K562 (cell line): ENCODE data around the gene OARD1. TPM values are rescaled to one million over a fixed set of nuclear protein-coding genes. Genes with fewer than 3 reads are reported as not detected.

Experiments used
- CBX5 ChIP-seq: IDR thresholded peaks from 2 replicates; pipeline ENCODE4 v1.6.1; 2014; ENCODE audit warnings: low read depth, borderline replicate concordance
- KLF13 ChIP-seq: fragments of 450-650 bp; IDR thresholded peaks from 2 replicates; pipeline ENCODE4 v1.6.1; 2016; ENCODE audit warnings: missing genetic modification characterization, low read depth, mild to moderate bottlenecking, missing compliant biosample characterization, moderate library complexity, borderline replicate concordance
- SMAD4 ChIP-seq: fragments of 250-450 bp; sonication (Bioruptor Pico); conservative IDR thresholded peaks from 2 replicates; pipeline ENCODE4 v1.8.0; 2021; ENCODE audit warnings: inconsistent platforms, mild to moderate bottlenecking, moderate library complexity
- SNIP1 ChIP-seq: fragments of 450-650 bp; IDR thresholded peaks from 2 replicates; pipeline ENCODE4 v1.7.1; 2017; ENCODE audit warnings: low read depth, mild to moderate bottlenecking
- ZNF274 ChIP-seq: IDR thresholded peaks from 2 replicates; pipeline ENCODE4 v1.6.1; 2011; ENCODE audit warnings: low read depth, mild to moderate bottlenecking, low read length, moderate library complexity, borderline replicate concordance
- polyA plus RNA-seq, 8 experiments: library from polyadenylated mRNA; depleted of rRNA in 4 of 8; stranded (reverse) in 5 of 8; unstranded in 3 of 8; fragments of >200 nt; fragmentation: Nextera tagmentation in 2 of 8; fragmentation: Illumina TruSeq in 1 of 8; extraction: Ambion mirVana in 2 of 8; extraction: Trizol in 1 of 8; gene quantifications; 2 replicates each; pipeline versions ENCODE4 v1.2.1 to v1.2.3, GENCODE V29; 2011 to 2014; ENCODE audit warnings: inconsistent platforms in 1 of 8, missing spikeins in 1 of 8
- total RNA-seq, 7 experiments: library from RNA; depleted of rRNA in 6 of 7; stranded (reverse); fragments of >200 nt in 6 of 7; fragmentation: Illumina TruSeq in 2 of 7; extraction: Trizol in 2 of 7; gene quantifications; 2 replicates each; pipeline versions ENCODE4 v1.2.1 to v1.2.3, GENCODE V29; 2011 to 2021; ENCODE audit warnings: low replicate concordance in 1 of 7
- TF ChIP-seq, protein P1 (sequence below), 2 experiments: fragments of 450-650 bp; formaldehyde crosslinking in 1 of 2; IDR thresholded peaks; 2 replicates each; pipeline versions ENCODE4 v1.4.0 to v1.6.1; 2014 to 2020; ENCODE audit warnings: mild to moderate bottlenecking in 2 of 2, borderline replicate concordance in 1 of 2, low read depth in 1 of 2
- TF ChIP-seq, protein P2 (sequence below): fragments of 450-650 bp; IDR thresholded peaks from 2 replicates; pipeline ENCODE4 v1.6.1; 2018; ENCODE audit not compliant: partially characterized antibody
- TF ChIP-seq, protein P3 (sequence below): sonication (generic); formaldehyde crosslinking; IDR thresholded peaks from 2 replicates; pipeline ENCODE4 v1.8.1; 2023; ENCODE audit warnings: missing genetic modification reagents, mild to moderate bottlenecking, borderline replicate concordance

The OARD1 gene
- total and polyA plus RNA-seq, 9 of the 15 experiments (the other 6 are each of a cell fraction or from before 2014, with no cell fraction given): 43.4 to 88.3 (median 61.1) TPM

DNA sequence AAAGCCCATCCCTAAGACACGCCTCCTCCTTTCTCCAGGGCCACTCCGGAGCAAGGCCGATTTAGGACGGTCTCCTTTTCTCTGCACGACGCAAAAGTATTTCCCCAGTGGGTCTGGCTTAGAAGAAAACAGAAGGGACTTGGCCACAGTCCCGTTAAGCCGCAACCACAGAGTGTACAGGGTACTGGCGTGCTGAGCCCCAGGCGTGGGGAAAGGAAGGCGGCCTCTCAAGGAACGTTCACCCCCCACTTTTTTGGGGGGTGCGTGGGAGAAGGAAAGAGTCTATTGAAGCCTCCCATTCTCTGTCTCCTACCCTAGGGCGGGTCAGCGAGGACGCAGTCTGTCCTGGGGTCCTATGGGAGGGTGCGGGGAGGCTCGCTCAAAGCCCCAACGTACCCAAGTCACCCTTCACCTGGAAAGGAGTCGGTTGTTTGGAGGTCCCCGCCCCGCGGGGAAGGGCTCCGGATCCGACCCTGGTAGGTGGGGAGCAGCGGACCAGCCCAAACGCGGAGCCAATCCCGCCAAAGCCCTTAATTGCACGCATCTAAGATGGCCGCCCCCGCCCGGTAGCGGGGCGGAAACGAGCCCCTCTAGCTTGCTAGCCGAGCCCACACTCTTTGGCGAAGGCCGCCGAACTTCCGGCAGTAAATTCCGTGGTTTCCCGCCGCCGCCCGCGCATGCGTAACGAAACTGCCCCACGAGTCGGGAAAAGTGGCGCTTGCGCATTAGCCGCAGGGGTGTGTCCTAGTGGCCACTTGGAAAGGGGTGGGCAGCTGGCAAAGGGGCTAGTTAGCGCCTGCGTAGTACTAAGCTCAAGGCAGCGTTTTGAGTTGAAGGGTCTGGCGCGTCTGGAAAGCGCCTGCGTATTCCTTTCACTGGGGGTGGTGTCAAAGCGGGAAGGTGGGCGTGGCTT lies at the start of gene OARD1 (continued):
- TF ChIP-seq, protein P1, sequence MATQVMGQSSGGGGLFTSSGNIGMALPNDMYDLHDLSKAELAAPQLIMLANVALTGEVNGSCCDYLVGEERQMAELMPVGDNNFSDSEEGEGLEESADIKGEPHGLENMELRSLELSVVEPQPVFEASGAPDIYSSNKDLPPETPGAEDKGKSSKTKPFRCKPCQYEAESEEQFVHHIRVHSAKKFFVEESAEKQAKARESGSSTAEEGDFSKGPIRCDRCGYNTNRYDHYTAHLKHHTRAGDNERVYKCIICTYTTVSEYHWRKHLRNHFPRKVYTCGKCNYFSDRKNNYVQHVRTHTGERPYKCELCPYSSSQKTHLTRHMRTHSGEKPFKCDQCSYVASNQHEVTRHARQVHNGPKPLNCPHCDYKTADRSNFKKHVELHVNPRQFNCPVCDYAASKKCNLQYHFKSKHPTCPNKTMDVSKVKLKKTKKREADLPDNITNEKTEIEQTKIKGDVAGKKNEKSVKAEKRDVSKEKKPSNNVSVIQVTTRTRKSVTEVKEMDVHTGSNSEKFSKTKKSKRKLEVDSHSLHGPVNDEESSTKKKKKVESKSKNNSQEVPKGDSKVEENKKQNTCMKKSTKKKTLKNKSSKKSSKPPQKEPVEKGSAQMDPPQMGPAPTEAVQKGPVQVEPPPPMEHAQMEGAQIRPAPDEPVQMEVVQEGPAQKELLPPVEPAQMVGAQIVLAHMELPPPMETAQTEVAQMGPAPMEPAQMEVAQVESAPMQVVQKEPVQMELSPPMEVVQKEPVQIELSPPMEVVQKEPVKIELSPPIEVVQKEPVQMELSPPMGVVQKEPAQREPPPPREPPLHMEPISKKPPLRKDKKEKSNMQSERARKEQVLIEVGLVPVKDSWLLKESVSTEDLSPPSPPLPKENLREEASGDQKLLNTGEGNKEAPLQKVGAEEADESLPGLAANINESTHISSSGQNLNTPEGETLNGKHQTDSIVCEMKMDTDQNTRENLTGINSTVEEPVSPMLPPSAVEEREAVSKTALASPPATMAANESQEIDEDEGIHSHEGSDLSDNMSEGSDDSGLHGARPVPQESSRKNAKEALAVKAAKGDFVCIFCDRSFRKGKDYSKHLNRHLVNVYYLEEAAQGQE (IDR thresholded peaks at IDR 0.05; ENCODE audit: borderline replicate concordance): no peak
- TF ChIP-seq, protein P1 (CRISPR knock-in tag; IDR thresholded peaks at IDR 0.05; ENCODE audit: low read depth): 0 out of 2 replicates have a peak, but pooled peaks have one; percentile 62
- TF ChIP-seq SNIP1: no peak
- TF ChIP-seq, protein P2, sequence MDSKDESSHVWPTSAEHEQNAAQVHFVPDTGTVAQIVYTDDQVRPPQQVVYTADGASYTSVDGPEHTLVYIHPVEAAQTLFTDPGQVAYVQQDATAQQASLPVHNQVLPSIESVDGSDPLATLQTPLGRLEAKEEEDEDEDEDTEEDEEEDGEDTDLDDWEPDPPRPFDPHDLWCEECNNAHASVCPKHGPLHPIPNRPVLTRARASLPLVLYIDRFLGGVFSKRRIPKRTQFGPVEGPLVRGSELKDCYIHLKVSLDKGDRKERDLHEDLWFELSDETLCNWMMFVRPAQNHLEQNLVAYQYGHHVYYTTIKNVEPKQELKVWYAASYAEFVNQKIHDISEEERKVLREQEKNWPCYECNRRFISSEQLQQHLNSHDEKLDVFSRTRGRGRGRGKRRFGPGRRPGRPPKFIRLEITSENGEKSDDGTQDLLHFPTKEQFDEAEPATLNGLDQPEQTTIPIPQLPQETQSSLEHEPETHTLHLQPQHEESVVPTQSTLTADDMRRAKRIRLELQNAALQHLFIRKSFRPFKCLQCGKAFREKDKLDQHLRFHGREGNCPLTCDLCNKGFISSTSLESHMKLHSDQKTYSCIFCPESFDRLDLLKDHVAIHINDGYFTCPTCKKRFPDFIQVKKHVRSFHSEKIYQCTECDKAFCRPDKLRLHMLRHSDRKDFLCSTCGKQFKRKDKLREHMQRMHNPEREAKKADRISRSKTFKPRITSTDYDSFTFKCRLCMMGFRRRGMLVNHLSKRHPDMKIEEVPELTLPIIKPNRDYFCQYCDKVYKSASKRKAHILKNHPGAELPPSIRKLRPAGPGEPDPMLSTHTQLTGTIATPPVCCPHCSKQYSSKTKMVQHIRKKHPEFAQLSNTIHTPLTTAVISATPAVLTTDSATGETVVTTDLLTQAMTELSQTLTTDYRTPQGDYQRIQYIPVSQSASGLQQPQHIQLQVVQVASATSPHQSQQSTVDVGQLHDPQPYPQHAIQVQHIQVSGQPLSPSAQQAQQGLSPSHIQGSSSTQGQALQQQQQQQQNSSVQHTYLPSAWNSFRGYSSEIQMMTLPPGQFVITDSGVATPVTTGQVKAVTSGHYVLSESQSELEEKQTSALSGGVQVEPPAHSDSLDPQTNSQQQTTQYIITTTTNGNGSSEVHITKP: peak; percentile 86
- no peak; the same call in none of the 2 replicates for TF ChIP-seq KLF13 (tag)
- TF ChIP-seq SMAD4 (CRISPR knock-in tag): no peak
- TF ChIP-seq ZNF274: no peak
- TF ChIP-seq CBX5: no peak
- TF ChIP-seq, protein P3, sequence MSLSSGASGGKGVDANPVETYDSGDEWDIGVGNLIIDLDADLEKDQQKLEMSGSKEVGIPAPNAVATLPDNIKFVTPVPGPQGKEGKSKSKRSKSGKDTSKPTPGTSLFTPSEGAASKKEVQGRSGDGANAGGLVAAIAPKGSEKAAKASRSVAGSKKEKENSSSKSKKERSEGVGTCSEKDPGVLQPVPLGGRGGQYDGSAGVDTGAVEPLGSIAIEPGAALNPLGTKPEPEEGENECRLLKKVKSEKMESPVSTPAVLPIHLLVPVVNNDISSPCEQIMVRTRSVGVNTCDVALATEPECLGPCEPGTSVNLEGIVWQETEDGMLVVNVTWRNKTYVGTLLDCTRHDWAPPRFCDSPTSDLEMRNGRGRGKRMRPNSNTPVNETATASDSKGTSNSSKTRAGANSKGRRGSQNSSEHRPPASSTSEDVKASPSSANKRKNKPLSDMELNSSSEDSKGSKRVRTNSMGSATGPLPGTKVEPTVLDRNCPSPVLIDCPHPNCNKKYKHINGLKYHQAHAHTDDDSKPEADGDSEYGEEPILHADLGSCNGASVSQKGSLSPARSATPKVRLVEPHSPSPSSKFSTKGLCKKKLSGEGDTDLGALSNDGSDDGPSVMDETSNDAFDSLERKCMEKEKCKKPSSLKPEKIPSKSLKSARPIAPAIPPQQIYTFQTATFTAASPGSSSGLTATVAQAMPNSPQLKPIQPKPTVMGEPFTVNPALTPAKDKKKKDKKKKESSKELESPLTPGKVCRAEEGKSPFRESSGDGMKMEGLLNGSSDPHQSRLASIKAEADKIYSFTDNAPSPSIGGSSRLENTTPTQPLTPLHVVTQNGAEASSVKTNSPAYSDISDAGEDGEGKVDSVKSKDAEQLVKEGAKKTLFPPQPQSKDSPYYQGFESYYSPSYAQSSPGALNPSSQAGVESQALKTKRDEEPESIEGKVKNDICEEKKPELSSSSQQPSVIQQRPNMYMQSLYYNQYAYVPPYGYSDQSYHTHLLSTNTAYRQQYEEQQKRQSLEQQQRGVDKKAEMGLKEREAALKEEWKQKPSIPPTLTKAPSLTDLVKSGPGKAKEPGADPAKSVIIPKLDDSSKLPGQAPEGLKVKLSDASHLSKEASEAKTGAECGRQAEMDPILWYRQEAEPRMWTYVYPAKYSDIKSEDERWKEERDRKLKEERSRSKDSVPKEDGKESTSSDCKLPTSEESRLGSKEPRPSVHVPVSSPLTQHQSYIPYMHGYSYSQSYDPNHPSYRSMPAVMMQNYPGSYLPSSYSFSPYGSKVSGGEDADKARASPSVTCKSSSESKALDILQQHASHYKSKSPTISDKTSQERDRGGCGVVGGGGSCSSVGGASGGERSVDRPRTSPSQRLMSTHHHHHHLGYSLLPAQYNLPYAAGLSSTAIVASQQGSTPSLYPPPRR: no peak; the same call in 1 of the 2 replicates
